GM13976 (cell line): ENCODE results near the gene PPM1D.

Experiments used
- DNase-seq: peaks from one replicate; pipeline ENCODE4 v3.0.0; 2012; ENCODE audit warnings: low spot score
- in situ Hi-C: fragments of 300-500 bp; cut with MboI; formaldehyde crosslinking; loops from one replicate; pipeline ENCODE4 v1.12.0; 2022; ENCODE audit warnings: low sequenced_read_pairs, mixed read lengths, inconsistent platforms; ENCODE audit not compliant: unreplicated experiment
- TF ChIP-seq, protein P1 (sequence below): IDR thresholded peaks from 2 replicates; pipeline ENCODE4 v1.5.1; 2012; ENCODE audit warnings: borderline replicate concordance, mild to moderate bottlenecking; ENCODE audit not compliant: insufficient read depth; ENCODE audit errors: extremely low read depth, missing control alignments, control extremely low read depth

Gene PPM1D

DNA sequence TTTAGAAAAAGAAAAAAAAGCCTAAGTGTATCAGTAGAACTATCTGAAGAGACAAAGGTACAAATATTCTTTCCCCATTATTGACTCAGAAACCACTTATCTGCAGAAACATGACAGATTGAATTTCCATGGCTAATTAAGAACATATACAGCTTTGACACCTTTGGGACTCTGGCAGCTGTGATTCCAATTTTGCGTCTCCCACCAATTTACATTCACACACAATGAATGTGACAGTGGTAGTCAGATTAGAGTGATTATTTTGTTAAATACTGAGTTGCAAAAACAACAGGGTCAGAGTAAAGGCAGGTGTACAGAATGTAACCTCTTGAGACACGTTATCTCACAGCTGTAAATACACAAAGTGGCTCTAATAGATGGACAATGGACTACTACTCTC is 5.3 kb upstream of the PPM1D start:
- in situ Hi-C loops = no loop called here
- TF ChIP-seq, protein P1, sequence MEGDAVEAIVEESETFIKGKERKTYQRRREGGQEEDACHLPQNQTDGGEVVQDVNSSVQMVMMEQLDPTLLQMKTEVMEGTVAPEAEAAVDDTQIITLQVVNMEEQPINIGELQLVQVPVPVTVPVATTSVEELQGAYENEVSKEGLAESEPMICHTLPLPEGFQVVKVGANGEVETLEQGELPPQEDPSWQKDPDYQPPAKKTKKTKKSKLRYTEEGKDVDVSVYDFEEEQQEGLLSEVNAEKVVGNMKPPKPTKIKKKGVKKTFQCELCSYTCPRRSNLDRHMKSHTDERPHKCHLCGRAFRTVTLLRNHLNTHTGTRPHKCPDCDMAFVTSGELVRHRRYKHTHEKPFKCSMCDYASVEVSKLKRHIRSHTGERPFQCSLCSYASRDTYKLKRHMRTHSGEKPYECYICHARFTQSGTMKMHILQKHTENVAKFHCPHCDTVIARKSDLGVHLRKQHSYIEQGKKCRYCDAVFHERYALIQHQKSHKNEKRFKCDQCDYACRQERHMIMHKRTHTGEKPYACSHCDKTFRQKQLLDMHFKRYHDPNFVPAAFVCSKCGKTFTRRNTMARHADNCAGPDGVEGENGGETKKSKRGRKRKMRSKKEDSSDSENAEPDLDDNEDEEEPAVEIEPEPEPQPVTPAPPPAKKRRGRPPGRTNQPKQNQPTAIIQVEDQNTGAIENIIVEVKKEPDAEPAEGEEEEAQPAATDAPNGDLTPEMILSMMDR = no peak
- no peak for DNase-seq

DNA sequence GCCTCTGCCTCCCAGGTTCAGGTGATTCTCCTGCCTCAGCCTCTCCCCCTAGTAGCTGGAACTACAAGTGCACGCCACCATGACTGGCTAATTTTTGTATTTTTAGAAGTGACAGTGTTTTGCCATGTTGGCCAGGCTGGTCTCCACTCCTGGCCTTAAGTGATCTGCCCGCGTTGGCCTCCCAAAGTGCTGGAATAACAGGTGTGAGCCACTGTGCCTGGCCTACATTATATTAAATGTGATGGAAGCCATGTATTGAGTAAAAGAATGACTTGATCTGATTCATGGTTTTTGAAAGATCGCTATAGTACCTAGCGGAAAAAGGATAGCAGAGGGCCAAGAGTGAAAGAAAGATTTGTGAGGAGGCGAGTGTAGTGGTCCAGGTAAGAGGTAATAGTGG is 2.7 kb upstream of the PPM1D start:
- DNase-seq = no peak
- in situ Hi-C loops = no loop called here
- TF ChIP-seq, protein P1 = no peak

DNA sequence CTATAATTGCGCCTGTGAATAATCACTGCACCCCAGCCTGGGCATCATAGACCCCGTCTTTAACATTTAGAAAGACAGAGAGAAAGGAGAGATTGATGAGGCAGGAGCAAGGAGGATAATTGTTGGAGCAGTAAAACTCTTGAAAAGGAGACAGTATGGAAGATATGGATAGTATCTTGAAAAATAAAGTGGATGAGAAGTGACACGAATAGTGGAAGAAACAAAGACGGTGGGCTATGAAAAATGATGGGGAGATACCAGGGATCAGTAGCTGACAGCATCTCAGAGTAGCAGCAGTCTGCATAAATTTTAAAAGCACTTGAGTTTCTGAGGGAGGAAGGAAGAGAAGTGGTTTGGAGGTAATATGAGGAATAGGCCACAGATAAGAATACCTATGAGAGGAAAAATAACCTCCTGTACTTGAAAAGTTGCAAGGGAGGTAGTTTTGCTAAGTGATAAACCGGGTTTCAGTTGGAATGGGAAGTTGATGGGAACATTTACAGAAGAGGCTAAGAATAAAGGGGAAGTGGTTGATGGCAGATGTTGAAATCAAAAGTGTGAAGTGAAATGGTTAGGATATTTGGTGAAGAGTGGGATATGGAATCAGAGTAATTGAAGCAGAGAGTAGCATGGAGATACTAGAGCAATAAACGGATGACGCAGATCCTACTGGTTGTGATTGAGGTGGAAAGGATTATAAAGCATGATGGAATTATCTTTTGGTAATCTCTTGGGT is 1.8 kb upstream of the PPM1D start:
- in situ Hi-C loops = no loop called here
- TF ChIP-seq, protein P1 = no peak
- no peak for DNase-seq

DNA sequence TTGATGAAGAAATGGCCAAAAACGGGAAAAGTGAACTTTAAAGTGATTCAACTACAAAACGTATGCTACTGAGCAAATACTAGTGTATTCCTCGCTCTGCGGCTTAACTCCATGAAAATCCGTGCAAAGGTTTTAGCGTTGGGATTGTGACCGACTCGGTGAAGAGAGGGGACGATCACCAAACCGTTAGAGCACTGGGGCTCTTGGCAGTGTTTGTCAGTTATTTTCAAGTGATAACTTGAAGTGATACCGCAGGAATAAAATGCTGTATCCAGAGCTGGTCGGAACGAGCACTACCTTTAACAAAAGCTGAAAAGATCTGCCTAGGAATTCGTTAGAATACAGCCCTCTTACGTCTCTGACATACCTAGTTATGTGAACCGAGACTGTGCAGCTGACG is 773 bp upstream of the PPM1D start:
- in situ Hi-C loops = no loop called here
- TF ChIP-seq, protein P1 = no peak
- no peak for DNase-seq

DNA sequence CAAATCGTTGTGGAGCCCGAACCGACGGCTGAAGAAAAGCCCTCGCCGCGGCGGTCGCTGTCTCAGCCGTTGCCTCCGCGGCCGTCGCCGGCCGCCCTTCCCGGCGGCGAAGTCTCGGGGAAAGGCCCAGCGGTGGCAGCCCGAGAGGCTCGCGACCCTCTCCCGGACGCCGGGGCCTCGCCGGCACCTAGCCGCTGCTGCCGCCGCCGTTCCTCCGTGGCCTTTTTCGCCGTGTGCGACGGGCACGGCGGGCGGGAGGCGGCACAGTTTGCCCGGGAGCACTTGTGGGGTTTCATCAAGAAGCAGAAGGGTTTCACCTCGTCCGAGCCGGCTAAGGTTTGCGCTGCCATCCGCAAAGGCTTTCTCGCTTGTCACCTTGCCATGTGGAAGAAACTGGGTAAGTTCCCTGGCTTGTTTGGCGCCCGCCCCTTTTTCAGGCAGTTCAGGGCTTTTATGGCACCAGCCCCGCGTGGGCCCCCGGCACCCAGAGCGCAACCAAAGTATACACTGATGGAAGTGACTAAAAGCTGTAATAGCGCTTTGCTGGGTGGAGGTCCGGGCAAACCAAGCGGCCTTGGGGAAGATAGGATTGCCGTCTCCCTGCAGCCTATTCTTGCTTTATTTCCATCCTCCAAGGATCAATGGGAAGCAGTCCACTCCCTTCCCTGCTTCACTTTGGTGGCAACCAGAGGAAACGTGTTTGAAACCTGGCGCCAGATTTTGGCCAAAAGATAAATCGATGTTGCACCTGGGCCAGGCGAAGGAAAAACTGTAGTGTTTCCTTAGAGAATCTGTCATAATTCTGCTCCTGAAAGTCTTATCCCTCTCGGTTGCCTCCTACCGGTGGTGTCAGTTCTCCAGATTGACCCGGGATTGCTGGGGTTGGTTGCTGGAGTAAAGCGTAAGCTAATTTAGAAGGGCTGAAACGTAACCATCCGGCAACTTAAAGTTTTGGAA is 775 bp downstream of the PPM1D start:
- in situ Hi-C loops = no loop called here
- peak; percentile 63 for DNase-seq
- TF ChIP-seq, protein P1 = peak; percentile 55

DNA sequence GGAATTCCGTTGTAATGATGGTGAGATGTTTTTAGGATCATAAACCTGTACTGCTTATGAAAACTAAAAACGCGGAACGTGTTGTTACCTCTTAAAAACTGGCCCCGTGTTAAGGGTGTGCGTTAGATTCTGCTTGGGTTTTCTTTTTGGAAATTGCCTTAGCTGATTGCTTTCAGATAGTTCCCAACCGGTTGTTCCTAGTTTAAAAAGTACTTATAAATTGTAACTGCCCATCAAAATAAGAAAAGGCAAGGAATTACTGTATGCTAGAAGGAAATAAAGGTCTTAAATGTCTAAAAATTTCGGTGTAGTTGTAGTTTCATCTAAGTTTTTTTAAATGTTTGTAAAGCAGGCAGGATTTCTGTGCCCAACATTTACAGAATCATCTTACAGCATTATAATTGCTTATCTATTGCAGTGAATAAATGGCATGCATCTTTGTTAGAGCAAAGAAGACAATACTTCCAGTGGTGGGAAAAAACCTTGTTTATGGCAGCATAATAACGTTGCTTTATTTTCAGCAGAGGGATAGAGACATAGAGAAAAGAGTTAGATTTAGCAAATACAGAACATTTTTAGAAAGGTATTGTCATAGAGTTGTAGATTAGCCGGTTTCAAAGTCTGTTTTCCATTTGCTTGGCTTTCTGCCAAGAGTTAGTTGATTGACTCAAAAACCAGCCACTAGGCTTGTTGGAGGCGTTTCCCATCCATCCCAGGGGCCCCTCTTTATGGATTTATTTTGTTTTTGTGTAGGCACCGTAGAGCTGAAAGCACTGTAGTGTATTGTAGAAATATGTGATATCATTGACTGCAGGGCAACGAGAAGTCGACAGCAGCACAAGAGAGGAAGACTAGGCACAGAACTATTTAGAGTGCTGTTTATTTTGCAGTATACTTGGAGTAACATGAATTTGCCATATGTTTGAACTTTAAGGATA is 1.7 kb downstream of the PPM1D start:
- in situ Hi-C loops = no loop called here
- peak; percentile 59 for DNase-seq
- TF ChIP-seq, protein P1 = no peak
